ENCODE measurements around the gene SGMS1. TPM values are rescaled to one million over a fixed set of nuclear protein-coding genes. Genes with fewer than 3 reads are reported as not detected.

Gene SGMS1
- total RNA-seq, 1 donor from 2014 or later = 18.6 TPM

DNA sequence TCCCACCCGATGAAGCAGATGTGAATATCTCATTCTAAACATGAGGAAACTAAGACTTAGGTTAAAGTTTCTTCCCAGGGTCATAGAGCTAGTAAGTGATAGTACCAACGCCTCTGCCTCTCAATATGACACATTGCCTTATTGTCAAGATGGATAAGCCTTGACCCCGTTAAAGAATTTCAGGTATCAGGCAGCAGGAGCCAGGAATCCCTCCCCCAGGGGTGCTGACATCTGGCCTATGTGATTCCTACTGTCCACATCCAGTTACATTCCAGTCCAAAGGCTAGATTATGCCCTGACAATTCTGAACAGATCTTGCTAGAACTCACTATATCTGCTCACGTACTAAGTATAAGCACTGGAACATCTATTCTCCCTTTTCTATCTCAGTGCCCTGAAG is 314.4 kb downstream of the SGMS1 start:
- intact Hi-C loops (cut with micrococcal nuclease) = no loop called here
- no peak overlapping the region for H3K4me3 Mint-ChIP-seq
- H3K27ac Mint-ChIP-seq = no peak overlapping the region
- H3K4me1 Mint-ChIP-seq (ENCODE audit: low read depth) = peaks cover 12% of the 10 kb centered on the region
- H3K36me3 Mint-ChIP-seq (ENCODE audit: low read depth) = peaks cover 37% of the 10 kb centered on the region
- H3K27me3 Mint-ChIP-seq (ENCODE audit: insufficient read depth) = no peaks in the 10 kb centered on the region
- H3K9me3 Mint-ChIP-seq = peaks cover 9% of the 10 kb centered on the region
- DNase-seq (ENCODE audit: low spot score) = no peak

DNA sequence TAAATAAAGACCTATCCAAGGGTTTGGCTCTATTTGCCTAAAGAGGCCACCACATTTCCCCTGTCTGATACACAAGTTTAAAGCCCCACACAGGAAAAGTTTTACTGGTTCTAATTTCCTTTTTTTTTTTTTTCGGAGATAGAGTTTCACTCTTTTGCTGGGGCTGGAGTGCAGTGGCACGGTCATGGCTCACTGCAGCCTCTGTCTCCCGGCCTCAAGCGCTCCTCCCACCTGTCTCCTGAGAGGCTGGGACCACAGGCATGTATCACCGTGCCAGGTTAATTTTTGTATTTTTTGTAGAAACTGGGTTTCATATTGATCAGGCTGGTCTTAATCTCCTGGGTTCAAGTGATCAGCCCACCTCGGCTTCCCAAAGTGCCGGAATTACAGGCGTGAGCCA is 319.1 kb downstream of the SGMS1 start:
- no peaks in the 10 kb centered on the region for H3K27me3 Mint-ChIP-seq (ENCODE audit: insufficient read depth)
- no peaks in the 10 kb centered on the region for H3K4me1 Mint-ChIP-seq (ENCODE audit: low read depth)
- H3K36me3 Mint-ChIP-seq (ENCODE audit: low read depth) = peaks cover 16% of the 10 kb centered on the region
- intact Hi-C loops (cut with micrococcal nuclease) = no loop called here
- no peaks in the 10 kb centered on the region for H3K9me3 Mint-ChIP-seq
- H3K27ac Mint-ChIP-seq = no peak overlapping the region
- H3K4me3 Mint-ChIP-seq = no peak overlapping the region
- DNase-seq (ENCODE audit: low spot score) = no peak

DNA sequence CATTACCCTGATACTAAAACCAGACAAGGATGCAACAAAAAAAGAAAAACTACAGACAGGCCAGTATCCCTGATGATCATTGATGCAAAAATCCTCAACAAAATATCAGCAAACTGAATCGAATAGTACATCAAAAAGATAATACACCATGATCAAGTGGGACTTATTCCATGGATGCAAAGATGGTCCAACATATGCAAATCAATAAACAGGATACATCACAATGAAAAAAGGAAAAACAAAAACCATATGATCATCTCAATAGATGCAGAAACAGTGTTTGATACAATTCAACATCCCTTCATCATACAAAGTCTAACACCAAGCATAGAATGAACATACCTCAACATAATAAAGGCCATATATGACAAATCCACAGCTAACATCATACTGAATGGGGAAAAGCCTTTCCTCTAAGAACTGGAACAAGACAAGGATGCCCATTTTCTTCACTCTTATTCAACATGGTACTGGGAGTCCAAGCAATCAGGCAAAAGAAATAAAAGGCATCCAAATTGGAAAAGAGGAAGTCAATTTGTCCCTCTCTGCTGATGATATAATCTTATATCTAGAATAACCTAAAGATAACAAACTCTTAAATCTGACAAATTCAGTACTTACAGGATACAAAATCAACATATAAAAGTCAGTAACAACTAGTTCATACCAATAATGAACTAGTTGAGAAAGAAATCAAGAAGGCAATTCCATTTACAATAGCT is 323.6 kb downstream of the SGMS1 start:
- H3K27ac Mint-ChIP-seq = no peak overlapping the region
- H3K4me1 Mint-ChIP-seq (ENCODE audit: low read depth) = no peaks in the 10 kb centered on the region
- peaks cover 1% of the 10 kb centered on the region for H3K36me3 Mint-ChIP-seq (ENCODE audit: low read depth)
- peaks cover 11% of the 10 kb centered on the region for H3K9me3 Mint-ChIP-seq
- H3K4me3 Mint-ChIP-seq = no peak overlapping the region
- no peak for DNase-seq (ENCODE audit: low spot score)
- no peaks in the 10 kb centered on the region for H3K27me3 Mint-ChIP-seq (ENCODE audit: insufficient read depth)
- intact Hi-C loops (cut with micrococcal nuclease) = loop anchor here (10.0 kb wide), 1 partner anchor 325 kb away; the partner anchor contains the start of gene SGMS1

DNA sequence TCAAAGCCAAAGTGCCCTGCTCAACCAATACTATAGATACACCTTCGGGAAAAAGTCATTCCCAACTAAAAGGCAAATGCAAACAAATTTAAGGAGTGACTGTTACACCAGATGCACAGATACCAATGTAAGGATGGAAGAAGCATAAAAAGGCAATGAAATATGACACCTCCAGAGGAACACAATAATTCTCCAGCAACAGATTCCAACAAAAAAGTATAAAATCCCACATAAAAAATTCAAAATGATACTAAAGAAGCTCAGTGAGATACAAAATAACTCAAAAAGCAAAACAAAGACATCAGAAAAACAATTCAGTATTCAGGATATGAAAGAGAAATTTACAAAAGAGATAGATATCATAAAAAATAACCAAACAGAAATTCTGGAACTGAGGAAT is 328.4 kb downstream of the SGMS1 start:
- intact Hi-C loops (cut with micrococcal nuclease) = loop anchor here (10.0 kb wide), 1 partner anchor 329 kb away; the partner anchor contains the start of gene SGMS1
- Mint-ChIP-seq H3K9me3 (peaks cover 11% of the 10 kb centered on the region), H3K4me1 (ENCODE audit: low read depth) (no peaks in the 10 kb centered on the region), H3K27ac (no peak overlapping the region), H3K4me3 (no peak overlapping the region), H3K36me3 (ENCODE audit: low read depth) (no peaks in the 10 kb centered on the region), H3K27me3 (ENCODE audit: insufficient read depth) (no peaks in the 10 kb centered on the region)
- DNase-seq (ENCODE audit: low spot score) = no peak

DNA sequence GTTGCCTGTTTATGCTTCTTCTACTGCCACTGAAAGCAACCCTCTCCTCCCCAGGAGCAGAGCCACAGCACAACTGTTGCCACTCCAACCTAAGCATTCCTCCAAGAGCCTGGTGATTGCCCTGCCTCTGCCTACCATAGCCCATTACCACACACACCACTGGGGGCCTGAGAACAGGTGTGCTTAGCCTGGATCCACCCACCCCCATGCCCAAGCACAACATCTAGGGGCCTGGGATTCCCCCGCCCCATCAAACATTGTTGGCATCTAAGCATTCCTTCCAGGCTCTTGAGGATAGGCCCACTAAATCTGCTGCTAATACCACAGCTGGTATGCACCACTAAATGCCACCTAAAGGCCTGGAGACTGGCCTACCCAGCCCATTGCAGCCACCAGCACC is 329.2 kb downstream of the SGMS1 start:
- no peak overlapping the region for H3K27ac Mint-ChIP-seq
- no peak for DNase-seq (ENCODE audit: low spot score)
- no peak overlapping the region for H3K4me3 Mint-ChIP-seq
- H3K4me1 Mint-ChIP-seq (ENCODE audit: low read depth) = no peaks in the 10 kb centered on the region
- H3K36me3 Mint-ChIP-seq (ENCODE audit: low read depth) = no peaks in the 10 kb centered on the region
- H3K27me3 Mint-ChIP-seq (ENCODE audit: insufficient read depth) = no peaks in the 10 kb centered on the region
- peaks cover 11% of the 10 kb centered on the region for H3K9me3 Mint-ChIP-seq
- intact Hi-C loops (cut with micrococcal nuclease) = loop anchor here (10.0 kb wide), 1 partner anchor 330 kb away; the partner anchor contains the start of gene SGMS1

DNA sequence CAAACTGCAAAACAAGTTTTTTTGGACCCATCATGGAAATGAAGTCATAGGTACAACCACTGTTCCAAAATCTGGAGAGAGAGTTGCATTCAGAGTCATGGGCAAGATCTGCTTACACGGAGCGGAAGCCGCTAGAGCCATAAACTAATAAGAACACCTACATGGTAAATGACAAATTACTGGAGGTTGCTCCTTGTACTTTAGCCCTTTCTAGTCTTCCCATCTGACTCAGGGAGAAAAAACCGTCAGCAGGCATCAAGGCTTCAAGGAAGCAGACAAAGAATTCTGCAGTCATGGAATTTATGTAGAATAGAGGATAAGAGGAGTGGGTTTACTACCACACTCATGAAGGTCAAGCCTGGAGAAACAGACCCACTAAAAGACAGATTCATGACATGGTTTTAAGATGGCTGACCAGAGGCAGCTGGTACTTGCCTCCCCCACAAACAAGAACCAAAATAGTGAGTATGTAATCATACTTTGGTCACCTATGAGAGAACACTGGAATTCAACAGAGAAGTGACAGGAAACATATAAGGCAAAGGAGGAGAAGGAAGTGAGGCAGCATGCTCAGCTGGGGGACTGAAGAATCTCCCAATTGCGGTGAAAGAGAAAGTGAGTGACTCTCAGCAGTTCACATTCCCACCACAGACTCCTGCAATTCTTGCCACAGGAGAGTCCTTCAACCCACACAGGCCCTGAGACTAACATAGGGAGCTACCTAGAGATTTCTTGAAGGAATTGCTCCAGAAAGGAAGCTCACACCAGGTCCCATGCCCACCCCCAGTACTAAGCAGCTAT is 330.0 kb downstream of the SGMS1 start:
- no peak overlapping the region for H3K4me3 Mint-ChIP-seq
- no peak overlapping the region for H3K27ac Mint-ChIP-seq
- H3K36me3 Mint-ChIP-seq (ENCODE audit: low read depth) = no peaks in the 10 kb centered on the region
- DNase-seq (ENCODE audit: low spot score) = no peak
- H3K4me1 Mint-ChIP-seq (ENCODE audit: low read depth) = no peaks in the 10 kb centered on the region
- H3K9me3 Mint-ChIP-seq = peaks cover 4% of the 10 kb centered on the region
- H3K27me3 Mint-ChIP-seq (ENCODE audit: insufficient read depth) = peaks cover under 1% of the 10 kb centered on the region
- intact Hi-C loops (cut with micrococcal nuclease) = loop anchor here (10.0 kb wide), 1 partner anchor 331 kb away; the partner anchor contains the start of gene SGMS1

DNA sequence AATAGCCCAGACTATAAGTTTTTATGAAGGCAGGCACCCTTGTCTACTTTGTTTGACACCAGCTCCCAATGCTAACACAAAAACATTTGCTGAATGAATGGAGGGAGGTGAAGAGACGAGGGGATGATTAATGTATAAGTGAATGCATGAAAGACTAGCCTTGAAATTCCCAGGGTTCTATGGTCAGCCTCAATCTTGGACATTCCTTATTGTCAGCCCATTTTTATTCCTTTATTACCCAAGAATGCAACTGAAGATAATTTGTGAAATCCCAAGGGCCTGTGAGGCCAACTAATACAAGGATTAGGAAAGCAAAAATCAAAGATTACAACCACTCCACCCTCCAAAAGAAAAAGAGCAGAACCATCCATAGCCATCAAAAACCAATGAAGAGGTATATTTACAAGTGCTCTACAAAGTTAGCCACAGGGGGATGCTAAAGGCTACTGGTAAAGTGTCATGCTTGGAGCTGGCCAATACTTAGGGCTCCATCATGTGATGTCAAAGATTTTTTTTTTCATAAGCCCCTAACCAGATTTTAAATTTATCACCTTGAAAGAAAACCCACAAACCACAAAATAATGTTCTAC is 332.4 kb downstream of the SGMS1 start:
- H3K27ac Mint-ChIP-seq = no peak overlapping the region
- DNase-seq (ENCODE audit: low spot score) = no peak
- no peaks in the 10 kb centered on the region for H3K36me3 Mint-ChIP-seq (ENCODE audit: low read depth)
- H3K4me1 Mint-ChIP-seq (ENCODE audit: low read depth) = no peaks in the 10 kb centered on the region
- H3K9me3 Mint-ChIP-seq = no peaks in the 10 kb centered on the region
- no peak overlapping the region for H3K4me3 Mint-ChIP-seq
- H3K27me3 Mint-ChIP-seq (ENCODE audit: insufficient read depth) = peaks cover 13% of the 10 kb centered on the region
- intact Hi-C loops (cut with micrococcal nuclease) = loop anchor here (2.0 to 10.0 kb wide), 2 partner anchors 129 to 333 kb away; partner anchors contain the start of gene SGMS1

DNA sequence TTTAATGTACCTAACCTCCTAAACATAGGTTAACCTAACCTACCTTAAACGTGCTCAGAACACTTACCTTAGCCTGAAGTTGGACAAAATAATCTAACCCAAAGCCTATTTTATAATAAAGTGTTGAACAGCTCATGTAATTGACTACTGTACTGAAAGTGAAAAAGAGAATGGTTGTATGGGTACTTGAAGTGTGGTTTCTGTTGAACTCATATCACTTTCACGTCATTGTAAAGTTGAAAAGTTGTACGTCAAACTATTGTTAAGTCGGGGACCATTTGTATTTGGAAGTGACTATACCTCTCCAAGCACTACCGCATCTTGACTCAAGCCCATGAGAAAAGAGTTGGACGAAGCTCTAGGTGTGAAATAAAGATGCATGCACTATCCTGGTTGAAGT is 334.6 kb downstream of the SGMS1 start:
- intact Hi-C loops (cut with micrococcal nuclease) = no loop called here
- Mint-ChIP-seq H3K4me3 (no peak overlapping the region), H3K9me3 (no peaks in the 10 kb centered on the region), H3K36me3 (ENCODE audit: low read depth) (no peaks in the 10 kb centered on the region), H3K4me1 (ENCODE audit: low read depth) (no peaks in the 10 kb centered on the region), H3K27ac (no peak overlapping the region), H3K27me3 (ENCODE audit: insufficient read depth) (peaks cover 27% of the 10 kb centered on the region)
- DNase-seq (ENCODE audit: low spot score) = no peak

DNA sequence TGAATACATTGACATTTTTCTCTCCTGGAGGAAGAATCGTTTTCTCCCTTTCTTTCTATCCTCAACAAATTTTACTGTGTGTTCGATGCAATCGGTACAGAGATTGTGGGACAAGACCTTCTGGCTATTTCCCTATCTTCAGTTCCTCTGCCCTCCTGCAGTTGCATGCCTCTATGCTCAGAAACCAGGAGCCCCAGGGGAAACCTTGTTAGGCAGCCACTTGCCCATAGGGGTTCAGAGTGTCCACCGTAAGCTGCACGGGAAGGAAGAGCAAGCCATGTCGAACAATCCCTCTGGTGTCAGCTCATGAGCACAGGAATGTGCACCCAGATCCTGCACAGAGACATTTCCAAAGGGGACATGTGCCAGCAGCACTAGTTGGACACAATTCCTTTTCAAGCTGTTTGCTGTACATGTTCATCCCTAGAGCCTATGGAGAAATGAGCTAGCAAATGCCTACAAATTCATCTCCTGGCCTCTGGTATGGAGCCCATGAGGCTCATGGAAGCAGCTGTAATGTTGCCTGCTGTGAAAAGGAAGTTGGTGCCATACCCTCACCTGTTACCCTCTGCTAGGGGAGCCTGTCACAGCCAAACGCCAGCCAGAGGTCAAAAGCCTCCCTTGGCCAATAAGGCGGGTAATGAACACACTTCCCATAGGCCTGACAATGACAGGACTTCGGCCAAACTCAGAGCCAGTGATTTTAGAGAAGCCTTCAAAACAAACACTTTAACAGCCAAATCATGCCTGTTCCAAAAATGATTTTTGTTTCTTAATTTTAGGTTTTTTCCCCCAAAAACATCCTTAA is 336.6 kb downstream of the SGMS1 start:
- DNase-seq (ENCODE audit: low spot score) = no peak
- no peak overlapping the region for H3K4me3 Mint-ChIP-seq
- H3K36me3 Mint-ChIP-seq (ENCODE audit: low read depth) = no peaks in the 10 kb centered on the region
- no peaks in the 10 kb centered on the region for H3K9me3 Mint-ChIP-seq
- H3K27me3 Mint-ChIP-seq (ENCODE audit: insufficient read depth) = peaks cover 41% of the 10 kb centered on the region
- H3K4me1 Mint-ChIP-seq (ENCODE audit: low read depth) = no peaks in the 10 kb centered on the region
- no peak overlapping the region for H3K27ac Mint-ChIP-seq
- intact Hi-C loops (cut with micrococcal nuclease) = no loop called here

DNA sequence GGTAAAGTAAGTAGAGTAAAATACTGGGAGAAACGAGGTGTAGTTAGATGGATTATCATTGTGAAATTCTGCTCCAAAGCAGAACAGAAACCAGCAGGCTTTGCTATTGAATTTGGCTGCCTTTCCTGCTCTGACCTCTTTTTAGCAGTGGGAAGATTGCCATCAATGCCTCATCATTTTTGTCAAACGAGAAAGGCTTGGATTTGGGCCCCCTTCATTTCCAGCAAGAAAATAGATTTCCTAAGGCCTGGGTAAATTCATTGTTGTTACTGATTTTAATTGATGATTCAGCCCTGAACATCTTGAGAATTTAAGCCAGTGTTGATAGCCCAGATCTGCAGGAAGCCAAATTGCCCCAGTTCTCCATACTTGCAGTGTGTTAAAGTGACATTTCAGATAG is 337.2 kb downstream of the SGMS1 start:
- H3K36me3 Mint-ChIP-seq (ENCODE audit: low read depth) = no peaks in the 10 kb centered on the region
- H3K27ac Mint-ChIP-seq = no peak overlapping the region
- no peaks in the 10 kb centered on the region for H3K9me3 Mint-ChIP-seq
- H3K4me3 Mint-ChIP-seq = no peak overlapping the region
- no peak for DNase-seq (ENCODE audit: low spot score)
- intact Hi-C loops (cut with micrococcal nuclease) = no loop called here
- H3K27me3 Mint-ChIP-seq (ENCODE audit: insufficient read depth) = peaks cover 47% of the 10 kb centered on the region
- H3K4me1 Mint-ChIP-seq (ENCODE audit: low read depth) = no peaks in the 10 kb centered on the region

DNA sequence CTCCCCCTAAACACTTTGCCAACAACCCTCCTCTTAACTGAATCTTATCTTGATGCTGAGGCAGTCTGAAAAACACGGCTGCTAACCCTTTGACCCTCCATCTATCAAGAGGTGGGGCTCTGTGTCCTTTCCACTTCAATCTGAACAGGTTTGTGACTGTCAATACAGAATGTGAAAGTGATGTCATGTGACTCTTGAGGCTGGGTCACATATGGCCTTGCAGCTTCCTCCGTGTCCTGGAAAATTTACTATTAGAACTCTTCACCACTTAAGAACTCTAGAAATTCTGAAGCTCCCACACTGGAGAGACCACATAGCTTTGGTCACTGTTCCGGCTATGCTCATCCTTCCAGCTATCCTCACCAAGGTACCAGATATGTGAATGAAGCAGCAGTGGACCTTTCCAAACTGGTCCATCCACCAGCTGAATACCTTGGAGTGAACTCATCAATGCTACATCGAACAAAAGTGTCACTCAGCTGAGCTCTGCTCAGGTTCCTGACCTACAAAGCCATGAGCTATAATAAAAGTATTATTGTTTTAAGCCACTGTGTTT is 341.7 kb downstream of the SGMS1 start:
- H3K9me3 Mint-ChIP-seq = no peaks in the 10 kb centered on the region
- peaks cover 50% of the 10 kb centered on the region for H3K27me3 Mint-ChIP-seq (ENCODE audit: insufficient read depth)
- no peaks in the 10 kb centered on the region for H3K36me3 Mint-ChIP-seq (ENCODE audit: low read depth)
- H3K4me1 Mint-ChIP-seq (ENCODE audit: low read depth) = no peaks in the 10 kb centered on the region
- no peak overlapping the region for H3K4me3 Mint-ChIP-seq
- intact Hi-C loops (cut with micrococcal nuclease) = no loop called here
- no peak overlapping the region for H3K27ac Mint-ChIP-seq
- no peak for DNase-seq (ENCODE audit: low spot score)

DNA sequence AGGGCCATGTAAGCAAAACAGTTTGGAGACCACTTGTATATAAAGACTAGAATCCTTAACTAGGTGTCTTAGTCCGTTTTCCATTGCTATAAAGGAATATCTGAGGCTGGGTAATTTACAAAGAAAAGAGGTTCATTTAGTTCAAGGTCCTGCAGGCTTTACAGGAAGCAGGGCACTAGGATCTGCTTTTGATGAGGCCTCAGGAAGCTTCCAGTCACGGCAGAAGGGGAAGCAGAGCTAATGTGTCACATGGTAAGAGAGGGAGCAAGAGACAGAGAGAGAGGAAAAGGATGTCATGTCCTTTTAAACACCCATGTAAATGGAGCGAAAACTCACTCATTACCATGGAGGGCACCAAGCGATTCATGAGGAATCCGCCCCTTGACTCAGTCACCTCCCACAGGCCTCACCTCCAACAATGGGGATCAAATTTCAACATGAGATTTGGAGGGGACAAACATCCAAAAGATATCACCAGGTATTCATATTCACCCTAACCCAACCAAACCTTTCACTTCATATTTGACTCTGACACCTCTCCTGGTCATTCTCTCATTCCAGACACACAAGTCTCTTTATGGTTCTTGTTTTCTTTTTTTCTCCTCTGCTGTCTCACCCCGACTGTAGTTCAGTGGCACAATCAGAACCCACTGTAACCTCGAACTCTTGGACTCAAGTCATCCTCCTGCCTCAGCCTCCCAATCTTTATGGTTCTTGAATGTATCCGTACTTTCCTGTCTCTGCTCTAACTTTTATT is 342.4 kb downstream of the SGMS1 start:
- no peak overlapping the region for H3K27ac Mint-ChIP-seq
- H3K9me3 Mint-ChIP-seq = no peaks in the 10 kb centered on the region
- no peaks in the 10 kb centered on the region for H3K4me1 Mint-ChIP-seq (ENCODE audit: low read depth)
- H3K36me3 Mint-ChIP-seq (ENCODE audit: low read depth) = no peaks in the 10 kb centered on the region
- no peak for DNase-seq (ENCODE audit: low spot score)
- no peak overlapping the region for H3K4me3 Mint-ChIP-seq
- H3K27me3 Mint-ChIP-seq (ENCODE audit: insufficient read depth) = peaks cover 53% of the 10 kb centered on the region
- intact Hi-C loops (cut with micrococcal nuclease) = no loop called here

Data from activated T-helper 1 cell treated with anti-CD3 and anti-CD28 coated beads, Interleukin-12 subunit alpha, Interleukin-12 subunit beta, Interleukin-2, Interleukin-4 antibody, amounts not matched to agents 30 ng/mL and 10 ng/mL and 1 ng/mL, durations not matched to agents 14 hours and 24 hours and 36 hours (primary cell).